GM13977 (cell line): Measurements from ENCODE around the gene RTKN.

Experiments used
- DNase-seq: peaks from one replicate; pipeline ENCODE4 v3.0.0; 2012; ENCODE audit warnings: low spot score
- in situ Hi-C: fragments of 300-500 bp; cut with MboI; formaldehyde crosslinking; loops from one replicate; pipeline ENCODE4 v1.12.0; 2022; ENCODE audit warnings: low sequenced_read_pairs, low pct_unique_long_range_greater_than_20kb, mixed read lengths, inconsistent platforms; ENCODE audit not compliant: unreplicated experiment
- TF ChIP-seq, protein P1 (sequence below): IDR thresholded peaks from 2 replicates; pipeline ENCODE4 v1.5.1; 2012; ENCODE audit warnings: mild to moderate bottlenecking, control low read depth; ENCODE audit not compliant: insufficient read depth; ENCODE audit errors: extremely low read depth, missing control alignments

Gene RTKN

DNA sequence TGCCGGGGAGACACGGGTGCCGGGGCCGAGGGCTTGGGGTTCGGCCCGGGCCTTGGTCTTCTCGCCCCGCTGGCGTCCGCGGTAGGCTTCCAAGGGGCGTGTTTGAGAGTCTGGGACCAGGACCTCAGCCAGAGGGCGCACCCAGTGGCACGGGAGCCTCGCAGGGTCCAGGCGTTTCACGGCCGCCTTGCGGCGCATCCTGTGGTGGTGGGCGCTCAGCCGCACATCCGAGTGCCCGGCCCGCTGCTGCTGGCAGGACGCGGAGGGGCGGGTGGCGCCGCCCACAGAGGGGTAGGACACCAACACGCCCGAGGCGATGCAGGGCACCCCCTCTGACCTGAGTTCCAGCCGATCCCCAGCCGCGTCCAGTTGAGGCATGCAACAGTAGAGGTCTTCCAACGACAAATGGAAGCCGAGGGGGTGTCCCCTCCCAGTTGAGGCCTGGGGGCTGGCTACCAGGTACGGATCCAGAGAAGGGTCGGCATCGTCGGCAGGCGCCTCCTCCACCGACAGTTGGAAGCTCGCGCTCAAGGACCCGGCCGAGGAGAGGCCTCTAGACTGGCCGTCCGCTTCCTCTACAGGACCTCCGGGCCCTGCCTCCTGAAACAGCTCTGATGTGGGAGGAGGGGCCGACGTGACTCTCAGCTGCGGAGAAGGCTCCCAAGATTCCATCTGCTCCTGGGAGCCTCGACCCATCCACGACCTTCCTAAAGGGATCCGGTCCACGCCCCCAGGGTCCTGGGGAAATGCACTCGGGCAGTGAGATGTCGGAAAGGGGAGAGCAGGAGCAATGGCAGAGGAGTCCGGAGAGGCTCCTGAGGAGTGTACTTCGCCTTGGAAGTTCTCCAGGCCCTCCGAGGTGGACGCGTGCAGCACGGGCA lies 26.6 kb downstream of the RTKN start:
- peak; percentile 69 for DNase-seq
- in situ Hi-C loops = no loop called here
- TF ChIP-seq, protein P1, sequence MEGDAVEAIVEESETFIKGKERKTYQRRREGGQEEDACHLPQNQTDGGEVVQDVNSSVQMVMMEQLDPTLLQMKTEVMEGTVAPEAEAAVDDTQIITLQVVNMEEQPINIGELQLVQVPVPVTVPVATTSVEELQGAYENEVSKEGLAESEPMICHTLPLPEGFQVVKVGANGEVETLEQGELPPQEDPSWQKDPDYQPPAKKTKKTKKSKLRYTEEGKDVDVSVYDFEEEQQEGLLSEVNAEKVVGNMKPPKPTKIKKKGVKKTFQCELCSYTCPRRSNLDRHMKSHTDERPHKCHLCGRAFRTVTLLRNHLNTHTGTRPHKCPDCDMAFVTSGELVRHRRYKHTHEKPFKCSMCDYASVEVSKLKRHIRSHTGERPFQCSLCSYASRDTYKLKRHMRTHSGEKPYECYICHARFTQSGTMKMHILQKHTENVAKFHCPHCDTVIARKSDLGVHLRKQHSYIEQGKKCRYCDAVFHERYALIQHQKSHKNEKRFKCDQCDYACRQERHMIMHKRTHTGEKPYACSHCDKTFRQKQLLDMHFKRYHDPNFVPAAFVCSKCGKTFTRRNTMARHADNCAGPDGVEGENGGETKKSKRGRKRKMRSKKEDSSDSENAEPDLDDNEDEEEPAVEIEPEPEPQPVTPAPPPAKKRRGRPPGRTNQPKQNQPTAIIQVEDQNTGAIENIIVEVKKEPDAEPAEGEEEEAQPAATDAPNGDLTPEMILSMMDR = peak; percentile 40

DNA sequence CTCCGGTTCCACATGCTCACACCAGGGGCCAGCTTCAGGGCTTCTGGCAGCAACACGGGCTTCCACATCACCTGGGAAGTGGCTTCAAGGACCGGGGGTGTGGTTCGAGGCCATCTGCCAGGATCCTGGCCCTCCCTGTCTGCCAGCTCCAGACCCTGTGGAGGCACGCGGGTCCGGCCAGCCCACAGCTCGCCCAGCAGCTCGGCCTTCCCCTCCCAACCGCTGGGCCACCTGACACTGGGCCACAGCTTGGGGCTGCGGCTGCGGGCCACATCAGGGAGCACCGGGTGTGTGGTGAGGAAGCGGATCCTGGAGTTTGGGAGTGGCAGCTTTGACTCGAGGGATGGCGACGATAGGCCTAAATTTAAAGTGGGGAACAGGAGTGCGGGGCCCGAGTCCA lies 27.3 kb downstream of the RTKN start:
- no peak for DNase-seq
- TF ChIP-seq, protein P1 = no peak
- in situ Hi-C loops = no loop called here

DNA sequence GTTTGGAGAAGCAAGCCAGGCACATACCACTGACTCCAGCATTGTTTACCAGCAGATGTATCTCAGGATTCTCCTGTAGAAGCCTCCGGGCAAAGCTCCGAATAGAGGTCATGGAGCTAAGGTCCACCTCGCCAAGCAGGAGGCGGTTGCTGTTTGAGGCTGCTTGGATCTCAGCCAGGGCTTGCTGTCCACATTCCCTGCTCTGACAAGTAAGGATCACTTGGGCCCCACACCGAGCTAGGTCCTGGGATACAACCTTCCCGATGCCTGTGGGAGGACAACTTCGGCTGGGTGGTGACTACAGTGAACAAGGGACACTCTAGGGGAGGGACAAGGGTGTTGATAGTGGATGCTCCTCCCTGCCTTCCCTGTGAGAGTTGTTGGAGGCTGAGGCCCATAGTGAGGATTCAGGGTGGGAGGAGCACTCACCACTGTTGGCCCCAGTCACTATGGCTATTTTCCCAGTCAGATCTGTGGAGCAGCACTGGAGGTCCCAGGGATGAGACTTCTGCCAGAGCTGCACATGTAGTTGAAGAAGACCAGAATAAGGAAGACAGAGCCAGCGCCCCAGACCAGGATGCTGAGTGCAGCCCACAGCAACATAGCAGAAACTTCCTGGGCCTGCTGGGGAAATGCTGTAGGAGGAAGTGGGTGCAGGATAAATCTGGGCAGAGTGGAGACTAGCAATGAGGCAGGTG lies 28.6 kb downstream of the RTKN start:
- TF ChIP-seq, protein P1 = no peak
- no peak for DNase-seq
- in situ Hi-C loops = no loop called here

DNA sequence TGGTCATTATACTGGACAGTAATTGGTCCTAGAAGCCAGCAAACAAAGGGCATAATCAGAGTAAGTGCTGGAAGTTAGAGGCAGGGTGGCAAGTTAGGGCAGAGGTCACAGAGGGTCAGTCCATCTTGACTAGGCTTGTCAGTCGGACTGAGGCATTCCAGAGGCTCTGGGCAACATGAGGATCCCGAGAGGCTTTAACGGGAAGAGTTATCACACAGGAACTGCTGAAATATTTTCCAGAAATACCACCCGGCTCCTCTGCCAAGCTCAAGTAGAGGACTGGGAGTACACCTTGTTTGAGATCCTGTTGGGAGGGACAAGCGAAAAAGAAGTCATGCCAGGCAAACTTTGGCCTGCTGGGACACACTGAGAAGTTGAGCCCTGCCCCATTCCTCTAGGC lies 34.1 kb downstream of the RTKN start:
- in situ Hi-C loops = no loop called here
- no peak for DNase-seq
- TF ChIP-seq, protein P1 = no peak

DNA sequence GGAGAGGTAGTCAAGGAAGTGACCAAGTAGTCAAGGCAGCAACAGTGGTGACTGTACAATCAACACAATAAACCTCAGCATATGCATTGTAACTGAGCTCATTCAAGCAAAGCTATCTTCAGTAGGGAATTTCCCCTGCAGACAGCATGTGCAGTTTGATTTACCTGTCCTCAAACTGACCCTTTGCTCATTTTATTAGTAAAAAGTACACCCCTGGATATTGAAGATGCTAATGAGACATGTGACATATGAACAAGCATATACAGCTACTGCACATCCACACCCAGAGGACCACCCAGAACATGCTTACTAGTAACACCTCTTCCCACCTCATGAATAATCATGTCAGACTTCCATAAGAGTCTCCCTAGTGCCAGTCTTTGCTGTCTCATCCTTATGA lies 35.7 kb downstream of the RTKN start:
- TF ChIP-seq, protein P1 = no peak
- DNase-seq = peak; percentile 71
- in situ Hi-C loops = no loop called here

DNA sequence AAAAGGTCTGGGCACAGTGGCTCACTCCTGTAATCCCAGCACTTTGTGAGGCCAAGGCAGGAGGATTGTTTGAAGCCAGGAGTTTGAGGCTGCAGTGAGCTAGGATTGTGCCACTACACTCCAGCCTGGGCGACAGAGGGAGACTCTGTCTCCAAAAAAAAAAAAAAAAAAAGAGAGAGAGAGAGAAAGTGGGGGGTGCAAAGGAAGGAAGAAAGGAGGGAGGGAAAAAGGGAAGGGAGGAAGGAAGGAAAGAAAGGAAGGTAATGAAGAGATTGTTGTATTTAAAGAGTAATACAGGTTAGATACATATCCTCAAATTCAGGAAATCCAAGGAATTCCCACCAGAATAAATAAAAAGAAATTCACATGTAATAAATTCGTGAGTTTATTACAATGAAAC lies 39.8 kb downstream of the RTKN start:
- in situ Hi-C loops = no loop called here
- no peak for DNase-seq
- TF ChIP-seq, protein P1 = no peak
